Measurements from ENCODE around the gene PFKFB2. TPM values are rescaled to one million over a fixed set of nuclear protein-coding genes. Genes with fewer than 3 reads are reported as not detected.
A peak's percentile ranks its signal among the peaks of the same experiment; 100 is the strongest.

The PFKFB2 gene
- total RNA-seq, 2 donors from 2014 or later = 3.8 to 6.9 TPM

GRCh38 chr1:207070811-207071210 lies 17.7 kb downstream of the PFKFB2 start:
- peak overlapping the region in 1 of 2 donors; percentile 36 for H3K27ac Mint-ChIP-seq
- no peak for DNase-seq (ENCODE audit: low spot score in 2 of 2)
- H3K9me3 Mint-ChIP-seq = no peaks in the 10 kb centered on the region
- ATAC-seq = peak in 1 of 2 donors; percentile 58
- H3K36me3 Mint-ChIP-seq = peaks cover 5 to 7% of the 10 kb centered on the region in 2 donors

- peaks cover 5 to 7% of the 10 kb centered on the region in 2 donors for H3K36me3 Mint-ChIP-seq
- ATAC-seq (no peak), DNase-seq (ENCODE audit: low spot score in 2 of 2) (no peak)
- H3K27ac Mint-ChIP-seq = peak overlapping the region in 1 of 2 donors; percentile 36
- H3K9me3 Mint-ChIP-seq = no peaks in the 10 kb centered on the region
These were observed 18.4 kb downstream of the PFKFB2 start for GRCh38 chr1:207071426-207071825.

- ATAC-seq = no peak
- peaks cover 4 to 7% of the 10 kb centered on the region in 2 donors for H3K36me3 Mint-ChIP-seq
- H3K9me3 Mint-ChIP-seq = no peaks in the 10 kb centered on the region
- no peak overlapping the region for H3K27ac Mint-ChIP-seq
- DNase-seq (ENCODE audit: low spot score in 2 of 2) = no peak
These were observed 19.2 kb downstream of the PFKFB2 start for GRCh38 chr1:207072233-207072632.

DNA sequence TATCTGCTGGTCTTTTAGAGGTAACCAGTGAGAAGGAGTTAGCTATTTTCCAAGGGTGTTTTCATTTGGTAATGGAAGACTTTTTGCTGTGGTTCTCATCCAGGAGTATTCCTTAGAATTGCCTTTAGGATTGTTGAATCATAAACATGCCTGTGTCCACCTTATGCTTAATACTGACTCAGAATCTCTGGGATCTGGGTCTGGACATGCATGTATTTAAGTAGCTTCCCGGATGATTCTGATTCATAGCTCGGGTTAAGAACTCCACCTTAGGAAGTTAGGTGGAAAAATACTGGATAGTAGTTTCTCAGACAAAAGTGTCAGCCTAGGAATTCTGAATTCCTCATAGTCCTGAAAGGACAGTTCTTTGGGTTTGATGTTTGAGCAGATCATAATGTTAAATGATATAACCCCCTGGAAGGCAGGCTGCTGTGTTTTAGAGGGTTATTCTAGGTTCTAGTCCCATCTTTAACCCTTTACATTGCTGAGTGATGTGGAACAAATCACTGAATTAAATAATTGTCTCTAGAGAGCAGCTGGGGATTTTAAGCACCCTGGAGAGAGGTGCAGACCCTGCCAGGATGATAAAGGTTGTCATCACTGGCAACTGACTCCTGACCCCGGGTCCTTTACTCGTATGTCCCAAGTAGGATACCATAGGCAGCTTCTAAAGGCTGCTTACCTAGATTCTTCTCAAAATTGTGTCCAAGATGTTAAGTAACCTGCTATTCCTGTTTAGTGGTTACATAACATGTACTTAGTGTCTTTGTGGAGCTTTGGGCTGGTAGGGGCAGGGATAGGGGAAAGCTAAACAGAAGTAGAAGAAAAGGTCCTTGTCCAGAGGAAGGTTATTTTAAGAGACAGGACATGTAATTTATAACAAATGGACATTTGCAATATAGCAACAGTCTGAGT lies 21.1 kb downstream of the PFKFB2 start:
- H3K27ac Mint-ChIP-seq = no peak overlapping the region
- DNase-seq (ENCODE audit: low spot score in 2 of 2) (no peak), ATAC-seq (no peak)
- no peaks in the 10 kb centered on the region for H3K9me3 Mint-ChIP-seq
- peaks cover 0 to 2% of the 10 kb centered on the region in 2 donors for H3K36me3 Mint-ChIP-seq

GRCh38 chr1:207076181-207076955 lies 23.3 kb downstream of the PFKFB2 start:
- DNase-seq (ENCODE audit: low spot score in 2 of 2) (no peak), ATAC-seq (no peak)
- no peaks in the 10 kb centered on the region for H3K36me3 Mint-ChIP-seq
- H3K27ac Mint-ChIP-seq = no peak overlapping the region
- no peaks in the 10 kb centered on the region for H3K9me3 Mint-ChIP-seq

DNA sequence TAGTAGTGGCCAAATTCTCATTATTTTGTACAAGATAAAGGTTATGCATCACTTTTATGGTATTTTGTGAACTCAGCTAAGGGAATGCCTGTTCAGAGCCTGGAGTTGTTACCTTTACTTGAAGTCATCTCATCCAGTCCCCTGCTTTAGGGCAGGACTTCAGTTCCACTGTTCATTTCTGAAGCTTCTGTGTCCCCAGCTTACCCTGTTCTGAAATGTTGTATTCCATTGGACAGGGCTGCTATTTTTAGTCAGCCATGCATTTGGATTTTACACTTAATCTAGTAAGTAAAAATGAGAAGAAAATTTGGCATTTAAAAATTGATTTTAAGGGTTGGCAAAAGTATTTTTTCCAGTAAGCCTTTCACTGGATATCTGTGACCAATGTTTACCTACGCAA lies 23.9 kb downstream of the PFKFB2 start:
- DNase-seq (ENCODE audit: low spot score in 2 of 2) (no peak), ATAC-seq (no peak)
- H3K9me3 Mint-ChIP-seq = no peaks in the 10 kb centered on the region
- H3K27ac Mint-ChIP-seq = no peak overlapping the region
- no peaks in the 10 kb centered on the region for H3K36me3 Mint-ChIP-seq

DNA sequence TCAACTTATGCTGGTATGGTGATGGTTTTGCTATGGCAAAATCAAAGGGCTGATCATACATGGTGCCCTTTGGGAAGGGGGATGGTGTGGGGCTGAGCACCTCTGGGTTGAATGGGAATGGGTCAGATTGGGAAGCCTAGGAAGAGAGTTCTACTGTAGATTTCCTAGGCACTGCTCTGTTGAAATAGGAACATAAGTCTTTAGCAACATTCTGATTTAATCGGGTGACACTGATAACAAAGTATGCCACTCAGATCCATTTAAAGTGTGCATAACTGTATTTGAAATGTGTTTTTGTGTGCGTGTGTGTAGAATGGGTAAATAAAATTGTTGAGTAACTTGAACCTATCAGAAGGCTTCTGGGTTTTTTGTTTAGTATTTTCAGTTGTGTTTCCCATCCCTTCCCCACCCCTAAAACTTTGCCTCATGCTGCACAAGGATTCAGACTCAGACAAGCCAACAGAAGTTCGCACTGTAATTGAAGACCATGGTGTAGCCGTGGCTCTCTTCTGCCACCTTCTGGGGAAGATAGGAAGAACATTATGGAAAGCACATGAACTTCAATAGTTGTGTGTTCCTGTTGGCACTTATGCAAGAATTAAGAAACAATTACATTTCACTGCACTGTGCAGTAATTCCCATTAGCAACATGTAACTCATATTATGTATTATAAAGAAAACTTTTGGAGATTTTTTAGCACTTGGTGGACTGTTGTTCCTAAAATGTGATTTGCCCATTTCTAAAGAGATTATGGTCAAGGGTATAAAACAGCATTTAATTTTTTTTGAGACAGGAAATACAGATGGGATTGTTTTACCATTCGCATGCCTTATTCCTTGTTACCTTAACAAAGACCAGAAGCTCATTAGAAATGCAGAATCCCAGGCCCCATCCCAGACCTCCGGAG lies 24.6 kb downstream of the PFKFB2 start:
- H3K27ac Mint-ChIP-seq = no peak overlapping the region
- H3K36me3 Mint-ChIP-seq = no peaks in the 10 kb centered on the region
- no peaks in the 10 kb centered on the region for H3K9me3 Mint-ChIP-seq
- DNase-seq (ENCODE audit: low spot score in 2 of 2) (peak in 1 of 2 donors; percentile 73), ATAC-seq (peak; percentile 72 to 74)

DNA sequence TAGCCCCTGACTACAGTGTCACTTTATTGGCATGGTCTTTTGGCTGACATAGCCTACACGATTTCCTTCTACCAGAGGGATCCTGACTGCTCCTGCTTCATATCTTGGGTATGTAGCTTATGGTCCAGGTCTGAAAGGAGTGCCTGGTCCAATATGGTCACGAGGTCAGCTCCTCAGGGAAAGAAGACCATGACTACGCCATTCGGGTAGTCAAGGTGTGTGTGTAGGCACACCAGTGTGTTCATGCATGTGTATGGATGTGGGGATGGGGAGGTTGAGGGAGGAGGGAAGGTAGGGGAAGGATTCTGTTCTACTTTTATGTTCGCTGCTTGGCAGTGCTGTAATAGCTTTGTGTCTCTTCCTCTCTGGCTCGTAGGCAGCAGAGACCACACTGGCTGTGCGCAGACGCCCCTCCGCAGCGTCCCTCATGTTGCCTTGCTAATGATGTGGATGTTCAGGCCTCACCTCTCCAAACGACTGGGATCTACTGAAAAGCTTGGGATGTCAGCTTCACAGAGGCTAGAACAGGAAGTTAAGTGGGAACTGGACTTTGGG lies 25.6 kb downstream of the PFKFB2 start:
- no peaks in the 10 kb centered on the region for H3K36me3 Mint-ChIP-seq
- no peak for ATAC-seq
- H3K9me3 Mint-ChIP-seq = no peaks in the 10 kb centered on the region
- no peak overlapping the region for H3K27ac Mint-ChIP-seq
- DNase-seq (ENCODE audit: low spot score in 2 of 2) = no peak

GRCh38 chr1:207079706-207080241 lies 26.7 kb downstream of the PFKFB2 start:
- Mint-ChIP-seq H3K9me3 (no peaks in the 10 kb centered on the region), H3K36me3 (no peaks in the 10 kb centered on the region), H3K27ac (no peak overlapping the region)
- ATAC-seq = no peak
- no peak for DNase-seq (ENCODE audit: low spot score in 2 of 2)

- DNase-seq (ENCODE audit: low spot score in 2 of 2) = no peak
- H3K27ac Mint-ChIP-seq = no peak overlapping the region
- ATAC-seq = no peak
- H3K36me3 Mint-ChIP-seq = no peaks in the 10 kb centered on the region
- H3K9me3 Mint-ChIP-seq = no peaks in the 10 kb centered on the region
These were observed 28.0 kb downstream of the PFKFB2 start for GRCh38 chr1:207081088-207081487.

DNA sequence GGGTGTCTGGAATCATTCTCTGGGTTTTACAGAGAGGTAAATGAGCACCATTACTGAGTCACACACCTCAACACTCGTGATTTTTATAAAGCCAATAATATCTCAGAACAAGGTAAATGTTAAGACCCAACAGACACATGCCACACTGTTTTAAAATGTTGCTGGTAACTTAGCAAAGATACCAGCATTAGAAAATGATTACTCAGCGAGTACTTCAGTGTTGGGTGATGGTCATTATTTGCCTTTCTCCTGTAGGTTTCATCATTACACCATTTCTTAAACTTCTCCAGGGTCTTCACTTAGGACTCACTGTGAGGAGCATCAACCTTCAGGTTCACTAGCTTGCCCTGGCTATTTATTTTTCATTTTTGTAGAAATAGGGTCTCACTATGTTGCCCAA lies 28.7 kb downstream of the PFKFB2 start:
- Mint-ChIP-seq H3K27ac (no peak overlapping the region), H3K9me3 (no peaks in the 10 kb centered on the region), H3K36me3 (no peaks in the 10 kb centered on the region)

DNA sequence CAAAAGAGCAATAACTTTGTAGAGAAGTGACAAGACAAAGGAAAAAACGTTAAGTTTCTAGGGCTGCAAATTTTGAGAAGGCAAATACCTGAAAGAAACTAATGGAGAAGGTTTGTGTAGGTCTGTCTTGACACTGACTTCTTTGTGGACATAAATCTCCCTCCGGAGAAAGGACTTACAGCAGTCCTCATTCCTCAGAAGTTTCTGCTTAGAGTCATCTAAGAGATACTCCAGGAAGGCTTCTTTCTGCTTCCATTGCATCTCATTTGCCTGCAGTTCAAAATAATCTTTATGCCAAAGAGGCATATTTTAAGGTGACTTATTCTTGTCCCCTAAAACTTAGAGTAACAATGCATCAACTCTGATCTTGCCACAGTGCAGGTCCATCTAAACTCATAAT lies 31.2 kb downstream of the PFKFB2 start:
- Mint-ChIP-seq H3K27ac (no peak overlapping the region), H3K36me3 (no peaks in the 10 kb centered on the region), H3K9me3 (no peaks in the 10 kb centered on the region)
- ATAC-seq (no peak), DNase-seq (ENCODE audit: low spot score in 2 of 2) (no peak)

More for the DNA sequence above, 28.7 kb downstream of the PFKFB2 start:
- ATAC-seq (no peak), DNase-seq (ENCODE audit: low spot score in 2 of 2) (no peak)

GRCh38 chr1:207084701-207085180 lies 31.7 kb downstream of the PFKFB2 start:
- H3K27ac Mint-ChIP-seq = no peak overlapping the region
- DNase-seq (ENCODE audit: low spot score in 2 of 2) (peak in 1 of 2 donors; percentile 60), ATAC-seq (peak; percentile 66 to 72)
- no peaks in the 10 kb centered on the region for H3K36me3 Mint-ChIP-seq
- H3K9me3 Mint-ChIP-seq = no peaks in the 10 kb centered on the region

- ATAC-seq (no peak), DNase-seq (ENCODE audit: low spot score in 2 of 2) (no peak)
- no peaks in the 10 kb centered on the region for H3K9me3 Mint-ChIP-seq
- H3K36me3 Mint-ChIP-seq = no peaks in the 10 kb centered on the region
- H3K27ac Mint-ChIP-seq = no peak overlapping the region
These were observed 32.8 kb downstream of the PFKFB2 start for GRCh38 chr1:207085887-207086286.

DNA sequence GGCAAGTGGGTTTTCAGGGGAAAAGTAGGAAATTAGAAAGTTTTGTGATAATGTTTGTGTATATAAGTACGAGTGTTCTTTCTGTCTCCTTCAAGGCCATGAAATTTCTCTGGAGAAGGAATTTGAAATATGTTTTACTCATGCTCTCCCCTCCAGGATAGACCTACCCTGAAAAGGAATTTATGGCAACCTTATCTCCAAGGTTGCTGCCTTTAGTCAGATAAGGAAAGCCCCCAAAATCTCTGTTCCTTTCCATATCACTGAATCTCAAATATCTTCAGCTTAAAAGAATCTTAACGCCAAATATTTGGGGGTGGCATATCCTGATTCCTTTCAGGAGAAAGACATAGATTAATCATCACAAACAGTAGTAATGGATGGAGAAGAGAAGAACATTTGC lies 35.1 kb downstream of the PFKFB2 start:
- Mint-ChIP-seq H3K27ac (no peak overlapping the region), H3K36me3 (no peaks in the 10 kb centered on the region), H3K9me3 (no peaks in the 10 kb centered on the region)
- DNase-seq (ENCODE audit: low spot score in 2 of 2) (no peak), ATAC-seq (no peak)

All from activated naive CD4-positive, alpha-beta T cell treated with anti-CD3 and anti-CD28 coated beads, Interleukin-2, amount 50 U/mL, for 72 hours (primary cell).